Colonic mucosa (tissue), 4 donors: ENCODE data around the gene TAC4. TPM values are rescaled to one million over a fixed set of nuclear protein-coding genes. Genes with fewer than 3 reads are reported as not detected.

ENCODE experiments used
- DNase-seq: peaks from one replicate; pipeline ENCODE4 v3.0.0-alpha.2; 2020
- H3K27ac ChIP-seq: fragments of 200-600 bp; one replicate; pipeline ENCODE4 v1.8.0; 2021
- H3K27me3 ChIP-seq: fragments of 200-600 bp; one replicate; pipeline ENCODE4 v1.8.0; 2021
- H3K36me3 ChIP-seq: fragments of 200-600 bp; one replicate; pipeline ENCODE4 v1.8.0; 2021
- H3K4me1 ChIP-seq: fragments of 200-600 bp; one replicate; pipeline ENCODE4 v1.8.0; 2021; ENCODE audit warnings: mild to moderate bottlenecking
- H3K4me3 ChIP-seq: fragments of 200-600 bp; one replicate; pipeline ENCODE4 v1.8.0; 2021
- H3K9ac ChIP-seq, 2 donors: one replicate each; pipeline ENCODE4 v1.7.0; 2013; ENCODE audit warnings: control low read depth in 2 of 2, low read depth in 2 of 2, low read length in 2 of 2
- H3K9me3 ChIP-seq: fragments of 200-600 bp; one replicate; pipeline ENCODE4 v1.8.0; 2021
- CTCF ChIP-seq: fragments of 200-600 bp; IDR thresholded peaks from one replicate; pipeline ENCODE4 v1.8.0; 2022; ENCODE audit warnings: antibody characterized with exemption, mild to moderate bottlenecking
- intact Hi-C: fragments of 100-400 bp; cut with DNase I; formaldehyde crosslinking; loops from one replicate; pipeline ENCODE4 v1.14.1; 2022
- total RNA-seq, 2 donors: library from RNA; stranded (reverse); fragmentation: NEBNext Ultra II Directional in 1 of 2; extraction: Animal tissue kit (Norgen Biotek cat#: 25700) in 1 of 2; gene quantifications; one replicate each; pipeline ENCODE4 v1.2.1, GENCODE V29; 2021
- donor health status: healthy.
- donor health status: DM: no; HTN: no; CAD: no.
- donor health status: DM: no; HTN: no; CAD: no.

TAC4 gene
- total RNA-seq, 2 donors from 2014 or later, result not detected

GRCh38 chr17:49887744-49888360 is 40.0 kb upstream of the TAC4 start:
- Histone ChIP-seq H3K27ac (no peak overlapping the region), H3K4me3 (no peak overlapping the region), H3K27me3 (peaks cover 24% of the 10 kb centered on the region), H3K9me3 (no peaks in the 10 kb centered on the region), H3K36me3 (no peaks in the 10 kb centered on the region), H3K4me1 (no peaks in the 10 kb centered on the region), H3K9ac (no peak overlapping the region)
- no peak for DNase-seq
- intact Hi-C loops, result no loop called here
- TF ChIP-seq CTCF, result no peak

- H3K27me3 ChIP-seq, result peaks cover 24% of the 10 kb centered on the region
Measured at GRCh38 chr17:49887086-49887743, 39.3 kb upstream of the TAC4 start.

GRCh38 chr17:49886036-49886435 is 38.2 kb upstream of the TAC4 start:
- no peaks in the 10 kb centered on the region for H3K36me3 ChIP-seq
- intact Hi-C loops, result no loop called here
- H3K9me3 ChIP-seq, result no peaks in the 10 kb centered on the region
- no peak for DNase-seq
- H3K27me3 ChIP-seq, result peaks cover 19% of the 10 kb centered on the region
- no peaks in the 10 kb centered on the region for H3K4me1 ChIP-seq
- H3K27ac ChIP-seq, result no peak overlapping the region
- no peak overlapping the region for H3K9ac ChIP-seq
- H3K4me3 ChIP-seq, result no peak overlapping the region
- TF ChIP-seq CTCF, result no peak

More at GRCh38 chr17:49887086-49887743, 39.3 kb upstream of the TAC4 start:
- no peak for TF ChIP-seq CTCF
- Histone ChIP-seq H3K4me3 (no peak overlapping the region), H3K36me3 (no peaks in the 10 kb centered on the region), H3K27ac (no peak overlapping the region), H3K4me1 (no peaks in the 10 kb centered on the region), H3K9me3 (no peaks in the 10 kb centered on the region), H3K9ac (no peak overlapping the region)
- intact Hi-C loops, result no loop called here
- no peak for DNase-seq

GRCh38 chr17:49882434-49882833 is 34.6 kb upstream of the TAC4 start:
- Histone ChIP-seq H3K4me3 (no peak overlapping the region), H3K9ac (no peak overlapping the region), H3K27ac (no peak overlapping the region), H3K36me3 (no peaks in the 10 kb centered on the region), H3K9me3 (no peaks in the 10 kb centered on the region), H3K4me1 (peaks cover 6% of the 10 kb centered on the region), H3K27me3 (peaks cover 7% of the 10 kb centered on the region)
- intact Hi-C loops, result loop anchor here (5.0 kb wide), 1 partner anchor 115 kb away; the partner anchor contains the start of gene DLX3
- no peak for TF ChIP-seq CTCF
- DNase-seq, result no peak

GRCh38 chr17:49881054-49881402 is 33.2 kb upstream of the TAC4 start:
- Histone ChIP-seq H3K9me3 (no peaks in the 10 kb centered on the region), H3K4me3 (no peak overlapping the region), H3K36me3 (no peaks in the 10 kb centered on the region), H3K27ac (no peak overlapping the region), H3K4me1 (peaks cover 6% of the 10 kb centered on the region), H3K27me3 (peaks cover 7% of the 10 kb centered on the region), H3K9ac (no peak overlapping the region)
- DNase-seq, result no peak
- no peak for TF ChIP-seq CTCF
- intact Hi-C loops, result loop anchor here (5.0 kb wide), 1 partner anchor 116 kb away; the partner anchor contains the start of gene DLX3
